Measurements from ENCODE around the gene SLC11A1. TPM values are rescaled to one million over a fixed set of nuclear protein-coding genes. Genes with fewer than 3 reads are reported as not detected.

SLC11A1 gene
- total and polyA plus RNA-seq, 2 of the 4 experiments (the other 2 are of a cell fraction) = under 0.01 to 0.07 TPM

DNA sequence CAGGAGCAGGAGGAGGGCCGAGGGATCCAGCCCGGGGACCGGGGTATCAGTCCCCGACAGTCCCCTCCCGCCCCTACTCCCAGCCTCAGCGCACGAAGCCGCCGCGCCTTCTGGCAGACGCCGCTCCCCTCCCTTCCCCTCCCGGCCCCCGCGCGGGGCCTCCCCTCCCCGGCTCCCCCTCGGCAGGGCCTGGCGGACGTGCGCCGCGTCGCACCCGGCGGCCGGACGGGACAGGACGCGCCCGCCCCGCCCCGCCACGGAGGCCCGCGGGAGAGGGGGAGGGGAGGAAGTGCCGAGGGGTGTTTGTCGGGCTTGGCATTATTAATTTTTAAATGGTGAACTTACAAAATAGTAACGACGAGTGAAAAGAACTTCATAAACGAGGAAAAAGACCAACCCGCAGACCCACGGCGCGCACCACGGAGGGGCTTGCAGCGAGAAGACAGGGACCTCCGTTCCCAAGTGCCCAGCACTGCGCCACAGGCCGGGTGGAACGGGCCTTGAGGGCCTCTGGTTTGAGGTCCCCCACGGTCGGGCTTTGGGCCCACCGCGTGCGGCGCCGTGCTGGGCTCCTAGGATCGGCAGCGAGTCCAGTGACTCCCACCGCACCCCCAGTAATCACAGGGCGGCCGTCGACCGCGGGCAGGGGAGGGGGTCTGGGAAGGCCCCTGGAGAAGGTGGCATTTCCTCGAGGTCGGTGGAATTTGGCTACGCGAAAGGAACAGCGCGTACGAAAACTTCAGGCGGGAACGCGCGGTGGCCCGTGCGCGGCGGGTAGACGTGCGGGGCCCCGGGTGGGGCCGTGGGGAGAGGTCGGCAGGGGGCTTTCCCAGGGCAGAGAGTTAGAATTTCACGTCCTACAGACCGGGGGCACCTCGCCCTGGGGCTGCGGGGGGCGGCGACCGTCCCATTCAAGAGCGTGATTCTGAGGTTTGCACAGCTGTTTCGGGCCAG is 16.6 kb downstream of the SLC11A1 start:
- peak; percentile 45 for DNase-seq
- H2AK9ac ChIP-seq (replicated peaks; ENCODE audit: low read depth, low read length, poor library complexity) = peak overlapping the region; percentile 96
- peak overlapping the region; percentile 98 for H2AK5ac ChIP-seq (ENCODE audit: low read depth, low read length)
- H2AFZ ChIP-seq (replicated peaks; ENCODE audit: low read length, poor library complexity) = peak overlapping the region; percentile 82
- in situ Hi-C loops (cut with MboI; ENCODE audit: low sequenced_read_pairs) = loop anchor here (10.0 kb wide), 1 partner anchor 124 kb away; the partner anchor contains the start of genes AAMP and PNKD
- H4K20me1 ChIP-seq (ENCODE audit: insufficient read depth, low read length) = peaks cover 13% of the 10 kb centered on the region; the same call in 1 of the 2 replicates
- H3K4me3 ChIP-seq (ENCODE audit: insufficient read depth, low read depth, low read length) = peak overlapping the region; percentile 96
- peak overlapping the region; percentile 95 for H3K23ac ChIP-seq (ENCODE audit: low read depth, low read length)
- H3K79me1 ChIP-seq (ENCODE audit: low read depth in 1 of 2, low read length in 2 of 2) = peaks cover 6 to 26% of the 10 kb centered on the region in 2 experiments; a peak in 3 of 4 replicates
- TF ChIP-seq RAD21 (IDR thresholded peaks at IDR 0.05; ENCODE audit: low read length) (no peak), MAZ (IDR thresholded peaks at IDR 0.05; ENCODE audit: borderline replicate concordance, low read depth, low read length) (peak; percentile 66; the same call in 1 of the 2 replicates), RCOR1 (IDR thresholded peaks at IDR 0.05; ENCODE audit: insufficient replicate concordance, low read length) (no peak)
- TF ChIP-seq, protein P1, sequence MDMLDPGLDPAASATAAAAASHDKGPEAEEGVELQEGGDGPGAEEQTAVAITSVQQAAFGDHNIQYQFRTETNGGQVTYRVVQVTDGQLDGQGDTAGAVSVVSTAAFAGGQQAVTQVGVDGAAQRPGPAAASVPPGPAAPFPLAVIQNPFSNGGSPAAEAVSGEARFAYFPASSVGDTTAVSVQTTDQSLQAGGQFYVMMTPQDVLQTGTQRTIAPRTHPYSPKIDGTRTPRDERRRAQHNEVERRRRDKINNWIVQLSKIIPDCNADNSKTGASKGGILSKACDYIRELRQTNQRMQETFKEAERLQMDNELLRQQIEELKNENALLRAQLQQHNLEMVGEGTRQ (IDR thresholded peaks at IDR 0.05; ENCODE audit: low read depth, low read length) = no peak
- WGBS, 2 experiments (ENCODE audit: extremely low coverage in 2 of 2, insufficient read length in 1 of 2) = 8% methylated on average over 29 of the region's 95 CpGs; no CpG with 5 or more reads in 1 of the 2 experiments
- peak overlapping the region; percentile 99 for H3K27ac ChIP-seq (ENCODE audit: insufficient read depth, low read length)
- CTCF ChIA-PET = no interaction called here
- peak overlapping the region; percentile 98 for H4K5ac ChIP-seq (ENCODE audit: low read depth, low read length)
- H2BK15ac ChIP-seq (ENCODE audit: low read depth, low read length) = peak overlapping the region; percentile 75; the same call in 2 of the 3 replicates
- H4K8ac ChIP-seq (ENCODE audit: low read depth in 2 of 2, low read length in 2 of 2) = peak overlapping the region; percentile 70 to 98
- H3K4me2 ChIP-seq (ENCODE audit: low read depth, low read length) = peak overlapping the region; percentile 90
- H3K27me3 ChIP-seq (ENCODE audit: control insufficient read depth, insufficient read depth, low read length) = no peaks in the 10 kb centered on the region
- H3K14ac ChIP-seq (replicated peaks; ENCODE audit: low read depth, low read length) = peak overlapping the region; percentile 98
- peaks cover 25% of the 10 kb centered on the region for H3K4me1 ChIP-seq (ENCODE audit: control insufficient read depth, insufficient read depth, low read length)
- dilution Hi-C loops (cut with HindIII; ENCODE audit: low sequenced_read_pairs, unreplicated experiment) = no loop called here
- H3K36me3 ChIP-seq (ENCODE audit: control insufficient read depth, insufficient read depth, low read length) = peaks cover 17% of the 10 kb centered on the region; the same call in 1 of the 2 replicates
- H2BK5ac ChIP-seq (ENCODE audit: low read depth, low read length, poor library complexity, severe bottlenecking) = peak overlapping the region; percentile 98
- intact Hi-C loops (cut with micrococcal nuclease) = no loop called here
- ATAC-seq (ENCODE audit: low read depth) = peak; percentile 2; the same call in 1 of the 2 replicates
- H3K4ac ChIP-seq (ENCODE audit: low read depth, low read length) = peak overlapping the region; percentile 99
- no TSS peak for BruUV-seq (replicated peaks)
- 0 out of 2 replicates have a peak, but pooled peaks cover 2% of the 10 kb centered on the region for H3K9me1 ChIP-seq (ENCODE audit: insufficient read depth, low read length)
- peak overlapping the region; percentile 99 for H4K91ac ChIP-seq (ENCODE audit: insufficient read depth, low read depth, low read length)
- no peaks in the 10 kb centered on the region for H3K9me3 ChIP-seq (ENCODE audit: control insufficient read depth, insufficient read depth, low read length)
- POLR2A ChIA-PET (ENCODE audit: unreplicated experiment) = no interaction called here
- H3K9ac ChIP-seq (ENCODE audit: low read depth, low read length) = peak overlapping the region; percentile 92
- peak overlapping the region; percentile 85 for H3K18ac ChIP-seq (ENCODE audit: low read depth, low read length)
- peak overlapping the region; percentile 97 for H2BK120ac ChIP-seq (ENCODE audit: low read depth, low read length)
- H3K56ac ChIP-seq (ENCODE audit: extremely low read depth, insufficient read depth, low read length) = peak overlapping the region; percentile 76
- H2BK20ac ChIP-seq (ENCODE audit: low read depth, low read length) = peak overlapping the region; percentile 14
